SK-N-MC (cell line): ENCODE results near the gene GNG3.

Experiments used
- EZH2 ChIP-seq: fragments of 200-600 bp; sonication (generic); IDR thresholded peaks from one replicate; pipeline ENCODE4 v1.6.1; 2017; ENCODE audit warnings: antibody characterized with exemption
- FOXP2 ChIP-seq: optimal IDR thresholded peaks from 2 replicates; pipeline ENCODE3; 2011; ENCODE audit warnings: mild to moderate bottlenecking, moderate library complexity; ENCODE audit not compliant: insufficient read depth; ENCODE audit errors: extremely low read length, control extremely low read depth
- POLR2AphosphoS5 ChIP-seq: IDR thresholded peaks from 2 replicates; pipeline ENCODE4 v1.6.1; 2012; ENCODE audit warnings: mild to moderate bottlenecking, low read depth, low read length, borderline replicate concordance

- TF ChIP-seq POLR2AphosphoS5 (no peak), EZH2 (no peak), FOXP2 (no peak)
Observed at GRCh38 chr11:62726156-62726914, 18.9 kb downstream of the GNG3 start.
